Motor neuron (in vitro differentiated cells): ENCODE measurements around the gene IL1RAPL1. TPM values are rescaled to one million over a fixed set of nuclear protein-coding genes. Genes with fewer than 3 reads are reported as not detected.
"Not testable (repeated sequence)": the region's sequence is repeated elsewhere in the genome, so short reads cannot be mapped to it uniquely, and the experiment has no call there.

ENCODE experiments used
- ATAC-seq, 8 experiments: fragments of 200-7000 bp; cut with Tn5 transposase; replicated peaks in 6 of 8; 2 replicates each; pipeline ENCODE4 v1.8.0; 2021; ENCODE audit warnings: mild to moderate bottlenecking in 8 of 8, moderate library complexity in 8 of 8
- H3K27ac ChIP-seq, 2 donors: fragments of 250-450 bp; sonication (Bioruptor Pico); 2 replicates each; pipeline ENCODE4 v1.9.0; 2021; ENCODE audit warnings: antibody characterized with exemption in 2 of 2, mild to moderate bottlenecking in 2 of 2, moderate library complexity in 1 of 2
- H3K4me1 ChIP-seq, 2 donors: fragments of 250-450 bp; sonication (Bioruptor Pico); replicated peaks in 1 of 2; 2 replicates each; pipeline ENCODE4 v1.6.1; 2021; ENCODE audit warnings: antibody characterized with exemption in 2 of 2, mild to moderate bottlenecking in 2 of 2, moderate library complexity in 1 of 2
- H3K4me3 ChIP-seq, 5 donors: fragments of 250-450 bp; sonication (Bioruptor Pico); 2 replicates each; pipeline ENCODE4 v1.9.0; 2021; ENCODE audit warnings: antibody characterized with exemption in 5 of 5, mild to moderate bottlenecking in 5 of 5, moderate library complexity in 4 of 5
- WGBS, 10 experiments: fragments of 450-650 bp; shearing (Covaris generic); methylation state at CpG; one replicate each; pipeline ENCODE4 v1.0.0; 2022; 5-methylcytosine and 5-hydroxymethylcytosine counted together
- in situ Hi-C, 9 experiments: fragments of 400-800 bp; cut with MboI; loops; one replicate each; pipeline ENCODE4 v1.15.0; 2021; ENCODE audit warnings: low sequenced_read_pairs in 9 of 9, low pct_unique_long_range_greater_than_20kb in 2 of 9; ENCODE audit not compliant: unreplicated experiment in 9 of 9
- total RNA-seq, 8 experiments: library from RNA; unstranded; fragments of 300-600 nt; gene quantifications; 2 replicates each; pipeline versions ENCODE4 v1.2.3 to v1.2.4, GENCODE V29; 2022

Gene IL1RAPL1
- total RNA-seq, 8 experiments from 2014 or later, result 0.18 to 6.1 (median 4.0) TPM; not detected in 2

DNA sequence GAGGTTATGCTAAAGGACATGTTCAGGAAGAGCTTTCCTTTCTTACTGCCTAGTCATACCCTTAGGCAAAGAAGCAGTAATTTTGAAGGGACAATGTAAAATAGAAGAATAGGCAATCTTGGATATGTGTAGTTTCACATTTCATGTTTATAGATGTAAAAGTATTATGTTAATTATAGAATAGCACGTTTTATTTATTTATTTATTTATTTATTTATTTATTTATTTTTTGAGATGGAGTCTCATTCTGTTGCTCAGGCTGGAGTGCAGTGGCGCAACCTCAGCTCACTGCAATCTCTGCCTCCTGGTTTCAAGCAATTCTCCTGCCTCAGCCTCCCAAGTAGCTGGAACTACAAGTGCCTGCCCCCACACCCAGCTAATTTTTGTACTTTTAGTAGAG is 535.6 kb downstream of the IL1RAPL1 start:
- H3K4me1 ChIP-seq, ATAC-seq, H3K27ac ChIP-seq, in situ Hi-C loops, H3K4me3 ChIP-seq: not testable (repeated sequence)
- 0 to 60% (median 0%) methylated on average over 1 to 2 of the region's 2 CpGs; no CpG with 5 or more reads in 5 of the 10 experiments for WGBS, 10 experiments

DNA sequence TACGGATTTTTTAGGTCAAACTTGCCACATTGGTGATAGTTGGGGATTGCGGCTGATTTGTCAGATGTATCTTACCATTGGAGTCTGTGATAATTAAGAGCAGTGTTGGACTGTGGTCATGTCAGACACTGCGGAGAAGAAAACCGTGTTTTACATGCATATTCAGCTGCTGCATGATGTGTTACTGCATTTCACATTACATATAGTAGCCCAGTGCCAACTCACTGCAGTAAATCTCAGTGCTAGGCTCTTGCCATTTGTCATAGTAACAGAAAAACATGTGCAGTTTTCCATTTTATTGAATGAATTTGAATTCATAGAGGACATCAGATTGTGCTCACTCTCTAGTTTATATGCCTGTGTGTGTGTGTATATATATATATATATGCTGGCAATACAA is 543.7 kb downstream of the IL1RAPL1 start:
- in situ Hi-C loops, result no loop called here
- ATAC-seq, result peak in 2 of 8 experiments; percentile 33 to 61
- Histone ChIP-seq H3K4me1 (no peaks in the 10 kb centered on the region), H3K4me3 (no peak overlapping the region), H3K27ac (no peak overlapping the region)
- WGBS, 10 experiments, result 0 to 71% (median 39%) methylated on average over 1 to 4 of the region's 4 CpGs; no CpG with 5 or more reads in 4 of the 10 experiments

DNA sequence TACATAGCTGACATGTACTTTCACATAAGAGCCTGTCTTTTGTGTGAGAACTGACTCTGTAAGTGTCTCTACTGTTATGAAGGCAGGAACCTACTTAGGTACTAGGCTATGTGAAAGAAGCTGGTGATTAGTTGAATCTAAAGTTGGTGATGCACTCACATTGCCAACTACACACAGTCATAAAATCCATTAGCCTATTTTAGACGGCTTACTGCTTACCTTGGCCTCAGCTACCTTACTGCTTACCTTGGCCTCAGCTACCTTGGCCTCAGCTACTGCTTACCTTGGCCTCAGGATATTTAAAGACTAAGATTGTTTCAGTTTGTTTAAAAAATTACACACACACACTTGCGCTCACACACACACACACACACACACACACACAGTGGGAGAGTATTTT is 549.7 kb downstream of the IL1RAPL1 start:
- Histone ChIP-seq H3K4me3 (no peak overlapping the region), H3K4me1 (no peaks in the 10 kb centered on the region), H3K27ac (no peak overlapping the region)
- WGBS, 10 experiments, result 73% methylated on average over 2 of the region's 2 CpGs; no CpG with 5 or more reads in 9 of the 10 experiments
- ATAC-seq, result no peak
- in situ Hi-C loops, result no loop called here

DNA sequence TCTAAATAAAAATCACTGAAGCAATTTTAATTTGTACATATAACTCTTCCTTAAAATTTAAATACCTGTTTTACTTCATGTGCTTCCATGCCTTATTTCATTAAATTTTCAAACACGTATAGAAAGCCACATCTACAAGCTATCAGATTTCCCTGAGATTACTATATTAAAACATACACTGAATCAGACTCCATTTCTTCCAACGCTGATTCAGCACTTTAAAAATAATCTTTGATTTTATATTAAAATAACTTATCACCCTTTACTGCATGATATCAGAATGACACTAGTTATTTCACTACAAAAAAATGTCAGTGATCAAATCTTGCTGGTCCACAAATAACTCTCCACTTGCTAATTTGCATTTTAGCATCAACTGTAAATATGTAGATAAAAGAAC is 550.8 kb downstream of the IL1RAPL1 start:
- WGBS, 10 experiments, result 0 to 100% (median 44%) methylated on average over 1 to 2 of the region's 2 CpGs; no CpG with 5 or more reads in 3 of the 10 experiments
- no peaks in the 10 kb centered on the region for H3K4me1 ChIP-seq
- ATAC-seq, result no peak
- no peak overlapping the region for H3K4me3 ChIP-seq
- in situ Hi-C loops, result no loop called here
- H3K27ac ChIP-seq, result no peak overlapping the region

DNA sequence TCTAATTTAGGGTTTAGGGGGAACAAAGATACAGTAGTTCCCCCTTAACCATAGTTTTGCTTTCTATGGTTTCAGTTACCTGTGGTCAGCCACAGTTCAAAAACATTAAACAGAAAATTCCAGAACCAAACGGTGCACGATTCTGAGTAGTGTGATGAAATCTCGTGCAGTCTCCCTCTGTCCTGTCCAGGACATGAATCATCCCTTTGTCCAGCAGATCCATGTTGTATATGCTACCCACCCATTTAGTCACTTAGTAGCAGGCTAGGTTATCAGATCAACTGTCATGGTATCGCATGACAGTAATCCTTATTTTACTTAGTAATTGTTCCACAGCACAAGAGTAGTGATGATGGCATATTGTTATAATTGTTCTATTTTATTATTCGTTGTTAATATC is 556.1 kb downstream of the IL1RAPL1 start:
- 44 to 66% (median 50%) methylated on average over 2 to 5 of the region's 5 CpGs; no CpG with 5 or more reads in 7 of the 10 experiments for WGBS, 10 experiments
- in situ Hi-C loops, result no loop called here
- ATAC-seq, result no peak
- Histone ChIP-seq H3K4me3 (no peak overlapping the region), H3K27ac (no peak overlapping the region), H3K4me1 (no peaks in the 10 kb centered on the region)

DNA sequence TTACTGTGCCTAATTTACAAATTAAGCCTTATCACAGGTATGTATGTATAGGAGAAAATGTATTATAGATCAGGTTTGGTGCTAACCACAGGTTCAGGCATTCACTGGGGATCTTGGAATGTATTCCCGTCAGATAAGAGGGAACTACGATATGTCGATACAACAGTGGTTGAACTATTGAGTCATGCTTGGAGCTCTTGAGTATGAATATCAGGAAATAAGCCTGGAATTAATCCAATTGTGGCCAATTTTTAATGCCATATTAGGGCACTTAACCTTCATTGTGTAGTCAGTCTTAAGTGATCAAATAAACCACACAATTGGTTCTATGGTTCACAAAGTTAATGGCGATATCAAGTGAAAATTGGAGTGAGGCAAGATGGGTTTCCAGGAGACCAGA is 556.5 kb downstream of the IL1RAPL1 start:
- ATAC-seq, result no peak
- WGBS, 10 experiments, result 33 to 100% (median 76%) methylated on average over 1 to 4 of the region's 4 CpGs; no CpG with 5 or more reads in 5 of the 10 experiments
- no peak overlapping the region for H3K4me3 ChIP-seq
- in situ Hi-C loops, result no loop called here
- no peak overlapping the region for H3K27ac ChIP-seq
- no peaks in the 10 kb centered on the region for H3K4me1 ChIP-seq

DNA sequence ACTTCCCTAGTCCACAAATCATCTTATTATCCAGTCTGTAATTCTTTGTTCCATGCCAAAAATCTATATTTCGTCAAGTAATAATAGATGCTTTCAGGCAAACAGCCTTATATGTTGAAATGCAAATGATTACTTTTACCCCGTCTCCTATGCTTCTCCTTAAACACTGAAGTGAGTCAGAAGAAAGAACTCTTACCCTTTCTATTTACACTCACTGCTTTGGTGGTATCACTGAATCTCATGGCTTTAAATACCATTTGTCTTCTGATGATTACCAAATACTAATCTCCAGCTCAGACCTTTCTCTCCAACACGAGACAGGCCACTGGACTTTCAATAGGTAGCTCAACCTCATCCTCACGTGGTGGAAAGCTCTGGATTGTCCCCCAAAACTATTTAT is 558.1 kb downstream of the IL1RAPL1 start:
- no peak for ATAC-seq
- no peak overlapping the region for H3K27ac ChIP-seq
- no peak overlapping the region for H3K4me3 ChIP-seq
- no peaks in the 10 kb centered on the region for H3K4me1 ChIP-seq
- in situ Hi-C loops, result no loop called here
- 0 to 100% (median 66%) methylated on average over 1 to 4 of the region's 4 CpGs; no CpG with 5 or more reads in 5 of the 10 experiments for WGBS, 10 experiments

DNA sequence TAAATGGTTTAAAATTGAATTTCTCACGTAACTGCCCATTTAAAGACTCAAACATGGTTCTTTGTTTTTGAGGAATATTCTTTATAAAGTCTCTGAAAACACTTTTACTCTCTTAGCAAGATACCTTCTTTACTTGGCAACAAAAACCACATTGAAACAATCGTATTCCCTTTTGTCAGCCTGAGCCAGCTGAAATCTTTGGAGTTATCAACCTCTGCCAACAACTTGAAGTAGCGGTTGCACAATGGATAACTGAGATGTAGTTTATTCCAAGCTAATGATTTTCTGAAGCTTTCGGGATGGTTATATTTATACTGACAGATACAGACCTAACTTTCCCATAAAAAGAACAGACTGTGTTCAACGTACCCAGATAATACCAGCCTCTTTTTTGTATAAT is 561.3 kb downstream of the IL1RAPL1 start:
- Histone ChIP-seq H3K27ac (no peak overlapping the region), H3K4me1 (no peaks in the 10 kb centered on the region), H3K4me3 (no peak overlapping the region)
- WGBS, 10 experiments, result 10 to 100% (median 61%) methylated on average over 1 to 5 of the region's 5 CpGs; no CpG with 5 or more reads in 3 of the 10 experiments
- ATAC-seq, result no peak
- in situ Hi-C loops, result no loop called here

DNA sequence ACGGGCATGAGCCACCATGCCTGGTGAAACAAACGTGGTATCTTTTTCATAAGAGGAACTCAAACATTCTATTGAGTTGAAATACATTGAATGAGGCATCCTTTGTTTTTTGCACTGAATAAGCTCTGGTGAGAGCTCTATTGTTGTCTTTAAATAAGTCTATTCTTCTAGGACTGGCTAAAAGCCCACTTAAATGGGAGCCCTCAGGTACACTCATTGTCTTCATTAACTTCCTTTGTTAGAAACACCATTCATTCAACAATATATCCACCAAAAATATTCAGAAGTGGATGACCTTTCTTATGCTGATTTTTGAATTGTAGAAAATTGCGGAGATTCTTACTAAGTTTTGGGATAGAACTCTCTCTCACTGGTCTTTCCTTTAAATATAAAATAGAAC is 568.0 kb downstream of the IL1RAPL1 start:
- in situ Hi-C loops, result no loop called here
- H3K27ac ChIP-seq, result no peak overlapping the region
- H3K4me1 ChIP-seq, result no peaks in the 10 kb centered on the region
- WGBS, 10 experiments, result 0 to 86% (median 33%) methylated on average over 1 to 3 of the region's 3 CpGs; no CpG with 5 or more reads in 5 of the 10 experiments
- H3K4me3 ChIP-seq, result no peak overlapping the region
- ATAC-seq, result no peak

DNA sequence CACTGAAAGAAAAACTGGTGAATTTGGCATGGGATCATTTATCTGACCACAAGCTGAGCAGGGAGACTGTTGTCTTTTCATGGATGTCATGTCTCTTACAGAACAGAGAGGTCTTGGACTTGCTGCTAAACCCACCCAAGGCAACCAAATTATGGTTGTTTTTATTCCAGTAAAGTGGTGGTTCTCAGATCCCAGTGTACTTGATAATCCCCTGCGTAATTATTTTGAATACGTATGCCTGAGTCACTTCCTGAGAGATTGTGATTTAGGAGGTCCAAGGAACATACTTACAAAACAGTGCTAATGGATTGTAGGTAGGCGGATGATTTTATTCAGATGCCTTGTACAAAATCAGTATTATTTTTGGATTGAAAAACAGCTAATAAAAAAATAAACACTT is 585.6 kb downstream of the IL1RAPL1 start:
- H3K4me1 ChIP-seq, result no peaks in the 10 kb centered on the region
- H3K4me3 ChIP-seq, result no peak overlapping the region
- no peak overlapping the region for H3K27ac ChIP-seq
- WGBS, 10 experiments, result 60 to 87% (median 72%) methylated on average over 2 to 3 of the region's 3 CpGs; no CpG with 5 or more reads in 7 of the 10 experiments
- in situ Hi-C loops, result no loop called here
- no peak for ATAC-seq

DNA sequence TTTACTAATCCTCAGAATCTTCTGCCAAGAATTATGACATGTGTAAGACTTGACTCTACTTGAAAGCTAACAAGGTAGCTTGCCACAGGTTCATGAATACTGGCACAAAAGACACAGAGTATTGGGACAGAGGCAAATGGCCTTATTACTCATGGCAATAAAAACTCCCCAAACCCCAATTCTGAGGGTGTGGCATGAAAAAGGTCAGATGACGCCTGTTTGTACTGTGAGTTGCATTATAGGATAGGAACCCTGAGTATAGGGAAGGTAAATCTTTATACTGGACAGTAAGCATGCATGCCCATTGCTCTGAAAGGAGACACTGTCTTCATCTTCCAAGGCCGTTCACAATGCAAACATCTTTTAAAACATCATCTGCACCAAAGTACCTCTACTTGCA is 600.0 kb downstream of the IL1RAPL1 start:
- H3K4me3 ChIP-seq, result no peak overlapping the region
- no peaks in the 10 kb centered on the region for H3K4me1 ChIP-seq
- H3K27ac ChIP-seq, result no peak overlapping the region
- in situ Hi-C loops, result no loop called here
- ATAC-seq, result no peak
- 0 to 100% (median 35%) methylated on average over 1 to 2 of the region's 2 CpGs; no CpG with 5 or more reads in 7 of the 10 experiments for WGBS, 10 experiments

DNA sequence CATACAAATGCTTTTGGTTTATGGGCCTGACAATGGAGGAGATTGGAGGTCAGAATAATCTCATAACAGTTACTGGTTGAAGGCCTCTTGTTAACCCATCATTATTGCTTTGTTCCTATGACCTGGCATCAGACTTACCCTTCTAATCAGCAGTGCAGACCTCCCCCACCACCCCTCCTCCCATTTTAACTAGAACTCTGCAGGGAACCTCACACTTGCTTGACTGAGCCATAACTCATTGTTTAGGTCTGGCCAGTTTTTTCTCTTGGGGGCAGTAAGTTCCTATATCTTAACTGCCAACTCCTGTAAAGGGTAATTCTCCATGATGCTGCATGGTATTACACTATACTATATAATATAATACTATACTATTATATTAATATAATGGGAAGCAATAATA is 609.3 kb downstream of the IL1RAPL1 start:
- H3K4me1 ChIP-seq, result no peaks in the 10 kb centered on the region
- H3K4me3 ChIP-seq, result no peak overlapping the region
- ATAC-seq, result no peak
- in situ Hi-C loops, result no loop called here
- H3K27ac ChIP-seq, result no peak overlapping the region

DNA sequence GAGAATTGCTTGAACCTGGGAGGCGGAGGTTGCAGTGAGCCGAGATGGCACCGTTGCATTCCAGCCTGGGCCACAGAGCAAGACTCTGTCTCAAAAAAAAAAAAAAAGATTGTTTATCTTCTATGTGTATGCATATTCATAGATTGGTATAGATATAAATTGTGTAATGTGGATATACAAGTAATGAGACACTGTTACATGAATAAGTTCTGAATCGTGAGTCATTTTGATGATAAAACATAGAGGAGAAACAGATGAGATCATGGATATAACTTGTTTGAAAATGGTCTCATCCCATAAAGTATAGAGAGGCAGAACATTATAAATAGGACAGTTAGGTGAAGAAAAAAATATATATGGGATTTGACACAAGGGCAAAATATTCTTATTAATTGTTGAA is 628.0 kb downstream of the IL1RAPL1 start:
- ATAC-seq, result no peak
- no peak overlapping the region for H3K27ac ChIP-seq
- in situ Hi-C loops, result no loop called here
- peaks cover 0 to 2% of the 10 kb centered on the region in 2 donors for H3K4me1 ChIP-seq
- WGBS, 10 experiments, result 40 to 82% (median 64%) methylated on average over 1 to 2 of the region's 4 CpGs; no CpG with 5 or more reads in 4 of the 10 experiments
- H3K4me3 ChIP-seq, result no peak overlapping the region

DNA sequence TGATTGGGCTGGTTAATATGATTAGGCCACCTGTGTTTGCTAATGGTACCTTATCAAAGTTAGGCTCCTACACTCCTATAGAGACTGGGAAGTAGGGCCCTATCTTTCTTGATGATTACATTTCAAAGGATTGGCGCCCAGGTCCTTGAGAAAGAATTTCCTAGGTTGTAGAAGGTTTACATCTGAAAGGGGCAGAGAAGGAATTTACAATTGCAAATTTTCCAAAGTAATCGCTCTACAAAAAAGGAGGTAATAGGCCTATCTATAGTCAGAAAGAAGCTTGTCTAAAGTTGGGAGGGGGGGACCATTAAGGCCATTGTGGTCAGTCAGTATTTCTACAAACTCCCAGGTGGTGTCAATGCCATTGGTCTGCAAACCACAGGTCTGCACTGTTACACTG is 638.4 kb downstream of the IL1RAPL1 start:
- WGBS, 10 experiments, result 0 to 14% methylated on average over 1 of the region's 2 CpGs; no CpG with 5 or more reads in 8 of the 10 experiments
- ATAC-seq, result no peak
- Histone ChIP-seq H3K4me1 (no peaks in the 10 kb centered on the region), H3K27ac (no peak overlapping the region), H3K4me3 (no peak overlapping the region)
- in situ Hi-C loops, result no loop called here
